ENCODE data around the gene CHL1.

- TF ChIP-seq CTCF (IDR thresholded peaks at IDR 0.05) (no peak), POLR2A (IDR thresholded peaks at IDR 0.05) (no peak)
These were observed 230.6 kb downstream of the CHL1 start for GRCh38 chr3:427128-427527.
